GM12891 (cell line): ENCODE measurements around the gene CACNA2D2.

Source experiments
- POLR2A ChIP-seq: IDR thresholded peaks from 2 replicates; pipeline ENCODE4 v1.6.1; 2011; ENCODE audit warnings: low read depth, low read length, control low read depth
- POLR2AphosphoS5 ChIP-seq: IDR thresholded peaks from 2 replicates; pipeline ENCODE4 v1.6.1; 2011; ENCODE audit warnings: low read depth, low read length, control low read depth
- SPI1 ChIP-seq: IDR thresholded peaks from 2 replicates; pipeline ENCODE4 v1.6.1; 2011; ENCODE audit warnings: low read depth, low read length, control low read depth
- TAF1 ChIP-seq: IDR thresholded peaks from 2 replicates; pipeline ENCODE4 v1.6.1; 2011; ENCODE audit warnings: low read depth, low read length, control low read depth

DNA sequence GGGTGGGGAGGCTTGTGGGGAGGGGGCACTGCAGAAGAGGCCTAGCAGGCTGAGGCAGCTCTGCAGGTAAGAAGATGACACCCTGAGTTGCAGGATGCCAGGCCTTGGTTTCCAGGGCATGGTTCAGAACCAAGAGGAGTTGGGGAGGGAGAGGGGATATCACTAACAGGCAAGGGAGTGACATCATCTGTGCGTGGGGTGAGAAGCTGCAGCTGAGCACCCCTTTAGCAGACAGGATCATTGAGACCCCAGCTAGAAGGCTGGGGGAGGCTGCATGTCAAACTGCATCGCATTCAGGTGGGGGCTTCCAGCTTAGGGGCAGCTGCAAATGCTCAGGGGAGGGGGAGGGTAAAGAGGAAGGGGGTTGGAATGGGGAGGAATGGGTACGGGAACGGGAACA lies 23.0 kb downstream of the CACNA2D2 start:
- TF ChIP-seq POLR2A: no peak
- no peak for TF ChIP-seq POLR2AphosphoS5
- TF ChIP-seq TAF1: no peak
- TF ChIP-seq SPI1: no peak
